Measurements from ENCODE around the gene H6PD. TPM values are rescaled to one million over a fixed set of nuclear protein-coding genes. Genes with fewer than 3 reads are reported as not detected.

H6PD gene
- total and polyA plus RNA-seq, 2 donors (not counting 3 experiments of a cell fraction or from before 2014, with no cell fraction given): 24.5 to 29.0 TPM

DNA sequence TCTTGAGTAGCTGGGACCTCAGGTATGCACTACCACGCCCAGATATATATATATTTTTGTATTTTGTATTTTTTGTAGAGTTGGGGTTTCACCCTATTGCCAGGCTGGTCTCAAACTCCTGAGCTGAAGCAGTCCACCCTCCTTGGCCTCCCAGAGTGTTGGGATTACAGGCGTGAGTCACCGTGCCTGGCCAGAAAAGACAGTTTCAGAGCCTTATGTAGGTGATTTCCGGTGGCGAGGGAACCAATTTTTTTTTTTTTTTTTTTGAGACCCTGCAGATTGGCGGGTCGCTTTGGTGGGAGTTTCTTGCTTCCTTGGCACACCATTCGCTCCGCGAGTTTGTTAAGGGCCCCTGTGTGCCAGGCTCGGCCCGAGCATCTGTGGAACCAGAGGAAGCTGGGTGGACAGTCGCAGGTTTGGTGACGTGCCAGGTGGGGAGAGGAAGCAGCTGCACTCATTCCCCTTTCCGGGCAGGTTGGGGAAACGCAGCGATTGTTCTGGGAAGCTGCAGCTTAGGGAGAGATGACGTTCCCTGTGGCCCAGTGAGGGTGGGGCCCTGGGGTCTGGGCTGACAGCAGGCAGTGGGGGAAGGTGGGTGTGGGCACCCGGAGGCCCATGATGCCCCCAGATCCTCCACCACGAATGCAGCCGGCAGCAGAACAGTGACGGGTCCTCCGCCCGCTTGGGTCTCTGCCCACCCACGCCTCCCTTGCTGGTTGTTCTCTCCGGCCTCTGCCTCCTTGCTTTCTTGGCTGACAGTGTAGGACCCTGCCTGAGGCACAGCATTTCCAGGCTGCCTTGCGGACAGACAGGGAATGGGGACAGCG is 83.2 kb downstream of the H6PD start:
- intact Hi-C loops (cut with micrococcal nuclease): loop anchor here (1.0 to 2.0 kb wide), 3 partner anchors 15 to 82 kb away; no protein-coding TSS in a partner anchor
- no peaks in the 10 kb centered on the region for H3K9me3 ChIP-seq (replicated peaks; ENCODE audit: control insufficient read depth, insufficient read depth, low read length)
- H3K4me2 ChIP-seq (ENCODE audit: insufficient read depth, low read length): peak overlapping the region; percentile 23
- ChIA-PET POLR2A (interaction anchor here (0.6 to 0.8 kb wide), 4 partner anchors 27 to 124 kb away, joined by 3 to 13 read pairs (median 7); no protein-coding TSS in a partner anchor), CTCF (interaction anchor here (0.9 to 1.9 kb wide), 9 partner anchors 9 to 173 kb away, joined by 3 to 10 read pairs (median 4); no protein-coding TSS in a partner anchor)
- H3K36me3 ChIP-seq (ENCODE audit: control insufficient read depth in 2 of 2, extremely low read depth in 1 of 2, insufficient read depth in 2 of 2, low read length in 2 of 2): peaks cover 2 to 11% of the 10 kb centered on the region in 2 experiments
- H3K27ac ChIP-seq (ENCODE audit: insufficient read depth, low read depth, low read length): peak overlapping the region; percentile 79
- FAIRE-seq (peak; percentile 82), DNase-seq (ENCODE audit: low read depth, low spot score) (peak; percentile 83)
- peaks cover 4% of the 10 kb centered on the region for H4K20me1 ChIP-seq (replicated peaks; ENCODE audit: control insufficient read depth, extremely low read depth, insufficient read depth, low read length)
- no peaks in the 10 kb centered on the region for H3K27me3 ChIP-seq (ENCODE audit: control insufficient read depth in 2 of 2, insufficient read depth in 2 of 2, low read length in 2 of 2)
- H3K9ac ChIP-seq (replicated peaks; ENCODE audit: extremely low read depth, insufficient read depth, low read length): peak overlapping the region; percentile 7
- H3K9me1 ChIP-seq (replicated peaks; ENCODE audit: control insufficient read depth, extremely low read depth, insufficient read depth, low read length): no peaks in the 10 kb centered on the region
- no peak for TF ChIP-seq POLR2A (IDR thresholded peaks at IDR 0.05; ENCODE audit: low read depth, low read length)
- TF ChIP-seq POLR2AphosphoS5 (IDR thresholded peaks at IDR 0.05; ENCODE audit: insufficient read depth, low read depth, low read length): peak; percentile 30
- TF ChIP-seq MYC (IDR thresholded peaks at IDR 0.05; ENCODE audit: low read depth, low read length): no peak
- no peak overlapping the region for H2AFZ ChIP-seq (ENCODE audit: low read depth, low read length)
- no peak overlapping the region for H3K4me3 ChIP-seq (replicated peaks in 1 of 3; ENCODE audit: insufficient read depth in 1 of 3, low read depth in 1 of 3, low read length in 3 of 3)
- dilution Hi-C loops (cut with MboI; ENCODE audit: extremely low pct_ligation_motif_present, low sequenced_read_pairs): no loop called here
- no TSS peak for BruUV-seq (replicated peaks)
- peaks cover 18% of the 10 kb centered on the region for H3K4me1 ChIP-seq (ENCODE audit: control insufficient read depth, extremely low read depth, insufficient read depth, low read length)
- peaks cover 92% of the 10 kb centered on the region for H3K79me2 ChIP-seq (ENCODE audit: control insufficient read depth, insufficient read depth, low read length)

DNA sequence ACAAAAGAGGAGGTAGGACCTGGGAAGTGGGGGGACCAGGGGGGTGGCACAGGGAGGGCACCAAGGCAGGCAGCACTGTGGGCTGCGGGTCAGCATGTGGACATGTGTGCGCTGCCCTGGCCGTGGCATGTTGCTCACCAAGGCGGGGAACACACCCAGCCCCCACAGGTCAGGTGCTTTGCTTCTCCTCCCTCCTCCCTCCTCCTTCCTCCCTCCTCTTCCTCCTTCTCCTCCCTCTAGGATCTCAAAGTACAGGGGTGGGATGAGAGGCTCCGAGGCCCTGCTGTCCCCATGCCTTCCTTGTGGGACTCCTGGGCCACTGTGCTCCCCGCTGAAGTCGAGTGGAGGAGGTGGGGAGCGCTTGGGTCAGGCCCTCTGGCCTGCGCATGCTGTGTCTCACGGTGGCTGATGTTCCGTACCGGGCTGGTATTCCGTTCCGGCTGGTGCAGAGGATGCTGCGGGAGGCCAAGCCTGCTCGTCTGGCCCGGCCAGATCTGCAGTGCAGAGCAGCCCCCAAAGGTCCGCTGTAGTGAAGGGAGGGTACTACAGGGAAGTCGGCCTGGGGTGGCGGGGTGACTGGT is 84.7 kb downstream of the H6PD start:
- intact Hi-C loops (cut with micrococcal nuclease) (loop anchor here (2.0 kb wide), 1 partner anchor 14 kb away; no protein-coding TSS in a partner anchor), dilution Hi-C loops (cut with MboI; ENCODE audit: extremely low pct_ligation_motif_present, low sequenced_read_pairs) (no loop called here)
- BruUV-seq (replicated peaks): no TSS peak
- no peak overlapping the region for H3K4me3 ChIP-seq (replicated peaks in 1 of 3; ENCODE audit: insufficient read depth in 1 of 3, low read depth in 1 of 3, low read length in 3 of 3)
- no peak overlapping the region for H2AFZ ChIP-seq (ENCODE audit: low read depth, low read length)
- H3K4me1 ChIP-seq (ENCODE audit: control insufficient read depth, extremely low read depth, insufficient read depth, low read length): peaks cover 18% of the 10 kb centered on the region
- no peak overlapping the region for H3K9ac ChIP-seq (replicated peaks; ENCODE audit: extremely low read depth, insufficient read depth, low read length)
- POLR2A ChIA-PET: no interaction called here
- no peaks in the 10 kb centered on the region for H3K9me1 ChIP-seq (replicated peaks; ENCODE audit: control insufficient read depth, extremely low read depth, insufficient read depth, low read length)
- H3K79me2 ChIP-seq (ENCODE audit: control insufficient read depth, insufficient read depth, low read length): peaks cover 94% of the 10 kb centered on the region
- no peak overlapping the region for H3K4me2 ChIP-seq (ENCODE audit: insufficient read depth, low read length)
- DNase-seq (ENCODE audit: low read depth, low spot score) (no peak), FAIRE-seq (no peak)
- H3K36me3 ChIP-seq (ENCODE audit: control insufficient read depth in 2 of 2, extremely low read depth in 1 of 2, insufficient read depth in 2 of 2, low read length in 2 of 2): peaks cover under 1 to 14% of the 10 kb centered on the region in 2 experiments
- H3K9me3 ChIP-seq (replicated peaks; ENCODE audit: control insufficient read depth, insufficient read depth, low read length): no peaks in the 10 kb centered on the region
- CTCF ChIA-PET: no interaction called here
- peaks cover 9% of the 10 kb centered on the region for H4K20me1 ChIP-seq (replicated peaks; ENCODE audit: control insufficient read depth, extremely low read depth, insufficient read depth, low read length)
- no peak overlapping the region for H3K27ac ChIP-seq (ENCODE audit: insufficient read depth, low read depth, low read length)
- TF ChIP-seq MYC (IDR thresholded peaks at IDR 0.05; ENCODE audit: low read depth, low read length): no peak
- TF ChIP-seq POLR2A (IDR thresholded peaks at IDR 0.05; ENCODE audit: low read depth, low read length): no peak
- no peak for TF ChIP-seq POLR2AphosphoS5 (IDR thresholded peaks at IDR 0.05; ENCODE audit: insufficient read depth, low read depth, low read length)
- TF ChIP-seq MAX (IDR thresholded peaks at IDR 0.05; ENCODE audit: insufficient read depth, insufficient read length): no peak
- TF ChIP-seq CTCF (IDR thresholded peaks at IDR 0.05; ENCODE audit: extremely low read depth in 1 of 2, insufficient read depth in 1 of 2, low read depth in 1 of 2, low read length in 2 of 2): no peak
- no peak for TF ChIP-seq JUN (IDR thresholded peaks at IDR 0.05; ENCODE audit: borderline replicate concordance, insufficient read depth, insufficient read length, low read depth)
- no peak for TF ChIP-seq EZH2 (IDR thresholded peaks at IDR 0.05; ENCODE audit: borderline replicate concordance, low read depth, low read length, severe bottlenecking)
- no peak for TF ChIP-seq FOS (IDR thresholded peaks at IDR 0.05; ENCODE audit: borderline replicate concordance, insufficient read depth, low read length)
- no peak for TF ChIP-seq GATA2 (IDR thresholded peaks at IDR 0.05; ENCODE audit: insufficient read depth, insufficient read length, low read depth, low read length)
- H3K27me3 ChIP-seq (ENCODE audit: control insufficient read depth in 2 of 2, insufficient read depth in 2 of 2, low read length in 2 of 2): no peaks in the 10 kb centered on the region
